Hematopoietic multipotent progenitor cell treated with erythropoietin and hydrocortisone succinate and interleukin-3 and kit ligand, for 17 days (in vitro differentiated cells): Measurements from ENCODE around the gene TLE2.
A peak's percentile ranks its signal among the peaks of the same experiment; 100 is the strongest.
"Not testable (repeated sequence)": the region's sequence is repeated elsewhere in the genome, so short reads cannot be mapped to it uniquely, and the experiment has no call there.

Experiments
- DNase-seq: peaks from one replicate; pipeline ENCODE4 v3.0.0-alpha.2; 2015; ENCODE audit warnings: low spot score

TLE2 gene

DNA sequence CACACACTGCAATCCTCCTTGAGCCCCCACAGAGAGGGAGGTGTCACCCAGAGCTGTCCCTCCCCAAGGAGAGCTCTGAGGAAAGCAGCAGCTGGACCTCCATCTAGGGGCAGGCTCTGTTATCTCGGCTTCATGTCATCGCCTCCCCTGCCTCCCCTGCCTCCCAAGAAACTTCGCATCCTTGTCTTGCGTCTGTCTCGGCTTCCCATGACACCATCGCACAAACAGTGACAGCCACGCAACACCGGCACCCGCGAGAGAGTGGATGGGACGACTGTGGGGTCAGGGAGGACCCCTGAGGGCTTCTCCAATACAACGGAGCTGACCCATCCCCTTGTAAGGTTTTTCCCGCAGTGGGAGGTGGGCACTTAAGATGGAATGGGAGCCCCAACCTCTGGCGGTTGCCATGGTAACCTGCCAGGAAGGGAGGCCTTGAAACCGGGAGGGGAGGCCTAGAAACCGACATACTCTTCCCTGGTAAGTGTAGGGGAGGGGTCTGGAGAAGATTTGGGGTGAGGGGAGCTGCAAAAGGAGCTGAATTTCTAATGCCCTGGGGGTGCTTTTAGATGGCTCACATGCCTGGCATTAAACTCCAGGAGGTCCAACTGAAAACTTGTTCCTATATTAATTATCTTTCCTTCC is 16.3 kb downstream of the TLE2 start:
- no peak for DNase-seq

GRCh38 chr19:3012059-3012458 is 17.0 kb downstream of the TLE2 start:
- DNase-seq = not testable (repeated sequence)

DNA sequence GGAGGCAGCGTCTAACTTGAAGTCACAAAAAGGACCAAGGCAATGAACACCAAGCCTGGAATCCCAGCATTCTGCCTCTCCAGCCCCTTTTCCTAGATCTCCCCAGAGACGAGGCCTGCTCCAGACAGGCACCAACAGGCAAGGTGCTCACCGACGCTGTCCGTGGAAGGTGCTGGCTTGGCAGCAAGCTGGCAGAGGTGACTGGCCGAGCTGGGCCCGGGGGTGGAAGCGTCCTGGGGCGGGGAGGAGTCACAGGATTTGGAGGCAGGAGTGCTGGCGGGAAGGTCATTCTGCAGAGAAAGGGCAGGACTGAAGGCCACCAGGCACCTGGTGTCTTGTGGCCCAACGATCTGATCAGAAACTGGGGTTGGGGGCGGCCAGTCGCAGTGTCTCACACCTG is 18.2 kb downstream of the TLE2 start:
- DNase-seq = no peak

- DNase-seq = no peak
Measured at GRCh38 chr19:3008994-3009393, 20.1 kb downstream of the TLE2 start.

DNA sequence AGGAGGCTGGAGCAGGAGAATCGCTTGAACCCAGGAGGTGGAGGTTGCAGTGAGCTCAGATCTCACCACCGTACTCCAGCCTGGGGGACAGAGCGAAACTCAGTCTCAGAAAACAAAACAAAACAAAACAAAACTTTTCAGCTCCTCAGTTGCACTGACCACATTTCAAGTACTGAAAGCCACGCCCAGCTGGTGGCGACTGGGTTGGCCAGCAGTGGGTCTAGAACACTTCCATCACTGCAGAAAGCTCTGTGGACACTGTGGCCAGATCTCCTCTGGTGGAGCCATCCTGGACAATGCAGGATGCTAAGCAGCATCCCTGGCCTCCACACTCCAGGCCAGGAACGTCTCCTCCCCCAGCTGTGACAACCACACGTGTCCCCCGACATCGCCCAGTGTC is 21.1 kb downstream of the TLE2 start:
- DNase-seq = no peak

GRCh38 chr19:3006075-3006767 is 22.9 kb downstream of the TLE2 start:
- peak; percentile 10 for DNase-seq

- DNase-seq = no peak
Measured at GRCh38 chr19:3005345-3005744, 23.7 kb downstream of the TLE2 start.

DNA sequence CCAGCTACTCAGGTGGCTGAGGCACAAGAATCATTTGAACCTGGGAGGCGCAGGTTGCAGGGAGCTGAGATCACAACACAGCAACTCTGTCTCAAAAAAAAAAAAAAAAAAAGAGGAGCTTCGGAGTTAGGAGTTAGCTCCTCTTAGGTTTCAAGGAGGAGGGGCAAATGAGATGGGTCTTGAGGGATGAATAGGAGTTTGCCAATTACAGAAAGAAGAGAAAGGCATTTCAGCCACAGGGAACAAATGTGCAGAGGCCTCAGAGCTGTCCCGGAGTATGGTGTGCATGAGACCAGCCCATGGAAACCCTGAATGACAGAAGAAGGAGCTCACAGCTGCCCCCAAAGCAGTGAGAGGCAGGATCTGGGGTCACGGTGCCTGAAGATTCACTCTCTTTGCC is 24.6 kb downstream of the TLE2 start:
- DNase-seq = no peak

DNA sequence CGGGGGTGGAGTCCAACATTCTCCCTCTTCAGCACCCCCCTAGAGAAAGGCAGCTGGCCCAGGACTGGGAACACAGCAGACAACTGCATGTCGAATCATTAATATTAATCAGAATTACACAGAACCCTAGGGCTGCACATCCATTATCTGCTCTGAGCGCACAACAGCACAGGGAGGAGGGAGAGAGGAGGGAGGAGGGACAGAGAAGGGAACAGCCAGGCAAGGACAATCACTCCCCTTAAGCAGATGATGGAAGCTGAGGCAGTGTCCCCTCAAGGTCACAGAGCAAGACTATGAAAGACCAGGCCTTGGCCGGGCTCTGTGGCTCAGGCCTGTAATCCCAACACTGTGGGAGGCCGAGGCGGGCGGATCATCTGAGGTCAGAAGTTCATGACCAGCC is 26.0 kb downstream of the TLE2 start:
- no peak for DNase-seq

DNA sequence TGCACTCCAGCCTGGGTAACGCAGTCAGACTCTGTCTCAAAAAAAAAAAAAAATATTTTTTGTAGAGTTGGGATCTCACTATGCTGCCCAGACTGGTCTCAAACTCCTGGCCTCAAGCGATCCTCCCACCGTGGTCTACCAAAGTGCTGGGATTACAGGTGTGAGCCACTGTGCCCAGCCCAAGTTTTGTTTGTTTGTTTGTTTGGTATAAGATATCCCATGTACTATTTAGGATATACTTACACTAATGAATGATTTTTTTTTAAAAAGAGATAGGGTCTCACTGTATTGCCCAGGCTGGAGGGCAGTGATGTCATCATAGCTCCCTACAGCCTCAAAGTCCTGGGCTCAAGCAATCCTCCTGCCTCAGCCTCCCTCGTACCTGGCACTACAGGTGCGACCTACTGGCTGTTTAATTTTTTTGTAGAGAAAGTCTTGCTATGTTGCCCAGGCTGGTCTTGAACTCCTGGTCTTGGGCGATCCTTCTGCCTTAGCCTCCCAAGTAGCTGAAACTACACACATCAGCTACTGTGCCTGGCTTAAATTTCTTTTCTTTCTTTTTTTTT is 27.8 kb downstream of the TLE2 start:
- no peak for DNase-seq

GRCh38 chr19:2998642-2999041 is 30.4 kb downstream of the TLE2 start:
- no peak for DNase-seq

DNA sequence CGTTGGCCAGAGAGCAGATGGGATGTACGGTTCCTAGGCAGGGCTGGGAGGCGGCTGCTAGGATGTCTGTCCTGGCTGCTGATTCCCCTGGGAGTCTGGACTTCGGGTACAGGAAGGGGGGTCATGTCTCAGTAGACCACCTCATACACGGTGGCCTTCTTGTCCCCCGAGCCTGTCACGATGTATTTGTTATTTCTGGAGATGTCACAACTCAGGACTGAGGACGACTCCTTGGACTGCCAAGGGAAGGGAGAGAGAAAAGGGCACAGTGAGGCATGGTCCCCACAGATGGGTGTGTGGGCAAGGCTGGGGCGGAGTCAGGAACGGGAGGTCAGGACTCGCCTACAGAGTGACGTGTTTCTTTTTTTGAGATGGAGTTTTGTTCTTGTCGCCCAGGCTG is 31.4 kb downstream of the TLE2 start:
- no peak for DNase-seq

DNA sequence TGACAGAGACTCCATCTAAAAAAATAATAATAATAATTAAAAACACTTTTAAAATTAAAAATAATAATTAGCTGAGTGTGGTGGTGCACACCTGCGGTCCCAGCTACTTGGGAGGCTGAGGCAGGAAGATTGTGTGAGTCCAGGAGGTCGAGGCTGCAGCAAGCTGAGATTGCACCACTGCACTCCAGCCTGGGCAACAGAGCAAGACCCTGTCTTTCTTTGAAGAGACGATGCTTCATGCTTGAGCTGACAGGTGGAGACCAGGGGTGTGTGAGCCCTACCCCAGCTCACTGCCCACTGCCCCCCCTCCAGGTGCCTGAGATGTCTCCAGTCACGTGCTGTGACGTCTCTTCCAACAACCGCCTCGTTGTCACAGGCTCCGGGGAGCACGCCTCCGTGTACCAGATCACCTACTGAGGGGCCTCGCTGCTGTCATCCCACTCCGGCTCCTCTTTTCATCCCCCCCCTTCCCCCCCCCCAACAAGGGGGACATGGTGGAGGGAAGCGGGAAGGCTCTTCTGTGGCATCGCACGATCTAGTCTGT is 34.4 kb downstream of the TLE2 start:
- DNase-seq = no peak

- DNase-seq = no peak
Measured at GRCh38 chr19:2993579-2993978, 35.5 kb downstream of the TLE2 start.

DNA sequence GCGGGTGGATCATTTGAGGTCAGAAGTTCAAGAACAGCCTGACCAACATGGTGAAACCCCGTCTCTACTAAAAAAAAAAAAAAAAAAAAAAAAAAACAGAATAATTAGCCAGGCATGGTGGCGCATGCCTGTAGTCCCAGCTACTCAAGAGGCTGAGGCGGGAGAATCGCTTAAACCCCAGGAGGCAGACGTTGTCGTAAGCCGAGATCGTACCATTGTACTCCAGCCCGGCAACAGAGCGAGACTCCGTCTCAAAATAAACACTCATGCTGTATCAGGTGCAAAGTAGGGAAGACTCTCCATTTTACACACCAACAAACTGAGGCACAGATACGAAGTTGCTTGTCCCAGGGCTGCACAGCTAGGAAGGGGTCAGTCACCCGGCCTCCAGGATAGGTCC is 36.1 kb downstream of the TLE2 start:
- DNase-seq = no peak

GRCh38 chr19:2992333-2992732 is 36.7 kb downstream of the TLE2 start:
- DNase-seq = not testable (repeated sequence)

DNA sequence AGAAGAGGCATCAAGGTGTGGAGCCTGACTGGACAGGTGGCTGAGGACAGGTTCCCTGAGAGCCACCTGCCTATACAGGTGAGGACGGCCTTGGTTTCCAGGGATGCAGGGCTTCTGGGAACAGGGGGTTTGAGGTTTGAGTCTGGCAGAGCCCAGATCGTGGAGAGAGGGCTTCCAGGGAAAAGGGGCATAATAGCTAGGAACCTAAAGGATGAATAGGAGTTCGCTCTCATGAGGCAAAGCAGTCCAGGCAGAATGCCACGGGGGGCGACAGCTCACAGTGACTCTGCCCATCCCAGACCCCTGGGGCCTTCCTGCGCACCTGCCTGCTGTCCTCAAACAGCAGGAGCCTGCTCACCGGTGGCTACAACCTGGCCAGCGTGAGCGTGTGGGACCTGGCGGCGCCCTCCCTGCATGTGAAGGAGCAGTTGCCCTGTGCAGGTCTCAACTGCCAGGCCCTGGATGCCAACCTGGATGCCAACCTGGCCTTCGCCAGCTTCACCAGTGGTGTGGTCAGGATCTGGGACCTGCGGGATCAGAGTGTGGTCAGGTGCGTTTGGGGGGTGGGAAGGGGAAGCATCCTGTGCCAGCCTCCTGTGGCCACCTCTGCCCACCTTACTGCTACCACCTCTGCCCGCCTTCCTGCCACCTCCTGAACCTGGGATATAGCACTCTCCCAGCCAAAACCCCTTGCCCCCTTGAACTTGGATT is 39.7 kb downstream of the TLE2 start:
- DNase-seq = no peak

DNA sequence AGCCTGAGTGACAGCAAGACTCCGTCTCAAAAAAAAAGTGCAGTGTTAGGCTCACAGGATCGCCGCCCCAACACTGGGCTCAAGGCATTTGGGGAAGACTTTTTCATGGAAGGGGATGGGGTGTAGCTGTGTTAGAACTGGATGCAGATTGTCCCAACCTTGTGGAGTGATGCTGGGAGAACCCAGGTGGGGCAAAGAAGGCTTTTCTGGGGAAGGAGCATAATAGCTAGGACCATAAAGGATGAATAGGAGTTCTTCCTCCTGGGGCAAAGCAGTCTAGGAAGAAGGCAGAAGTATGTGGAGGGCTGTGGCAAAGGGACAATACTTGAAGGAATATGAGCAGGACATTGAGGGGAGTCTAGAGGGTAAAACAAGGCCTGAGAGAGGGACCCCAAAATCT is 40.5 kb downstream of the TLE2 start:
- DNase-seq = no peak

DNA sequence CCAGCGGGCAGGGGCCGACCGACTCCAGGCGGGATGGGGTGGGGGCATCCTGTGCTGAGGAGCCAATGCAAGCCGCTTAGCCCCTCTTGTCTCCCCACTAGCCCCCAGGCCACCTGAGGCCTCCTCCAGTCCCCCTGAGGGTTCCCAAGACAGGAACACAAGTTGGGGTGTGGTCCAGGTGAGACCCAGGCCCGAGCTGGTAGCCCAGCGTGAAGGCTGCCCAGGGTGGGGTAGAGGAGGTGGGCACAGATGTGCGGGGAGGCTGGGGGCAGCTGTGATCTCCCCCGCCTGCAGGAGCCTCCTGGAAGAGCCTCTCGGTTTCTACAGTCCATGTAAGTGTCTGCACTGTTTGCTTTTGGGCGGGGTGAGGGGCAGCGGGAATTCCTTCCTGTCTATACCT is 41.3 kb downstream of the TLE2 start:
- no peak for DNase-seq

DNA sequence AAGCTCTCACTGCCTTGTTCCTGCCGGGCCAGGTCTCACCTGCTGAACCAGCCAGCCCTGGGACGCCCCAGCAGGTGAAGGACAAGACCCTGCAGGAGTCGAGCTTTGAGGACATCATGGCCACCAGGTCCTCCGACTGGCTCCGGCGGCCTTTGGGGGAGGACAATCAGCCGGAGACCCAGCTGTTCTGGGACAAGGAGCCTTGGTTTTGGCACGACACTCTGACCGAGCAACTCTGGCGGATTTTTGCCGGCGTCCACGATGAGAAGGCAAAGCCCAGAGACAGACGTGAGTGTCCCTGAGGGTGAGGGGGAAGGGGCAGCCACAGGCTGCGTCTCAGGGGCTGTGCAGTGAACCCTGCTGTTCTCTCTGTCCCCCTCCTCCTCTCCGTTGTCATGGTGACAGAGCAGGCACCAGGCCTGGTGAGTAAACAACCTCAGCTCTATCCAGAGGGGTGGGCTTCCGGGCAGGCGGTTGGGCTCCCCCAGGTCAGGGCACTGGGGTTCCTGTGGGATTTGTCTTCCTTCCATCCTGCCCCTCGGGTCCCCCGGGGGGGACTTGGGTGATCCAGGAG is 42.0 kb downstream of the TLE2 start:
- DNase-seq = no peak

DNA sequence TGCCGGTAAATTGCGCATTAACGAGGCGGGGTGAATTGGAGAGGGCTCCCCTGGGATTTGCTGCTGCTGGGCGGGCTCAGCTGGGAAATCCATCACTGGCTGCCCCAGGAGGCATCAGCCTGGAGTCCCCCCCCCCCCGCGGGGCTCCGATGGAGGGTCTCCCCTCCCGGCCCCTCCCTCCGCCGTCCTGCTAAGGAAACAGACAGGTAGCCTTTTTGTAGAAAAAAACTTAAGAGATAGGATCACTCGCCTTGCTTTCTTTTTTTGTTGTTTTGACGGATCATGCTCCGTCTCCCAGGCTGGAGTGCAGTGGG is 44.9 kb downstream of the TLE2 start:
- no peak for DNase-seq

- no peak for DNase-seq
Measured at GRCh38 chr19:2983351-2984214, 45.5 kb downstream of the TLE2 start.
